Osteocyte (in vitro differentiated cells): Measurements from ENCODE around the gene CD63. TPM values are rescaled to one million over a fixed set of nuclear protein-coding genes. Genes with fewer than 3 reads are reported as not detected.

Experiments used
- DNase-seq: peaks from one replicate; pipeline ENCODE4 v3.0.0; 2021; ENCODE audit warnings: mixed read lengths; ENCODE audit not compliant: unreplicated experiment; ENCODE audit errors: extremely low spot score
- H3K27ac Mint-ChIP-seq: one replicate; pipeline ENCODE4 v1.8.0; 2021; ENCODE audit warnings: mild to moderate bottlenecking, mixed read lengths; ENCODE audit not compliant: unreplicated experiment
- H3K27me3 Mint-ChIP-seq: one replicate; pipeline ENCODE4 v1.8.0; 2021; ENCODE audit warnings: mixed read lengths; ENCODE audit not compliant: unreplicated experiment
- H3K36me3 Mint-ChIP-seq: one replicate; pipeline ENCODE4 v1.8.0; 2021; ENCODE audit warnings: mixed read lengths; ENCODE audit not compliant: unreplicated experiment
- H3K4me1 Mint-ChIP-seq: one replicate; pipeline ENCODE4 v1.8.0; 2021; ENCODE audit warnings: mixed read lengths; ENCODE audit not compliant: unreplicated experiment
- H3K4me3 Mint-ChIP-seq: one replicate; pipeline ENCODE4 v1.8.0; 2021; ENCODE audit warnings: mild to moderate bottlenecking, moderate library complexity, mixed read lengths; ENCODE audit not compliant: unreplicated experiment
- H3K9me3 Mint-ChIP-seq: one replicate; pipeline ENCODE4 v1.8.0; 2021; ENCODE audit warnings: mixed read lengths; ENCODE audit not compliant: unreplicated experiment
- total RNA-seq: library from RNA; stranded (reverse); gene quantifications from 2 replicates; pipeline ENCODE4 v1.2.1, GENCODE V29; 2021
- TF ChIP-seq, protein P1 (sequence below): fragments of 200-600 bp; sonication (generic); IDR thresholded peaks from 2 replicates; pipeline ENCODE4 v1.5.0; 2021; ENCODE audit warnings: antibody characterized with exemption, mild to moderate bottlenecking, moderate library complexity

The CD63 gene
- total RNA-seq, 1 donor from 2014 or later, result 1,511 TPM

DNA sequence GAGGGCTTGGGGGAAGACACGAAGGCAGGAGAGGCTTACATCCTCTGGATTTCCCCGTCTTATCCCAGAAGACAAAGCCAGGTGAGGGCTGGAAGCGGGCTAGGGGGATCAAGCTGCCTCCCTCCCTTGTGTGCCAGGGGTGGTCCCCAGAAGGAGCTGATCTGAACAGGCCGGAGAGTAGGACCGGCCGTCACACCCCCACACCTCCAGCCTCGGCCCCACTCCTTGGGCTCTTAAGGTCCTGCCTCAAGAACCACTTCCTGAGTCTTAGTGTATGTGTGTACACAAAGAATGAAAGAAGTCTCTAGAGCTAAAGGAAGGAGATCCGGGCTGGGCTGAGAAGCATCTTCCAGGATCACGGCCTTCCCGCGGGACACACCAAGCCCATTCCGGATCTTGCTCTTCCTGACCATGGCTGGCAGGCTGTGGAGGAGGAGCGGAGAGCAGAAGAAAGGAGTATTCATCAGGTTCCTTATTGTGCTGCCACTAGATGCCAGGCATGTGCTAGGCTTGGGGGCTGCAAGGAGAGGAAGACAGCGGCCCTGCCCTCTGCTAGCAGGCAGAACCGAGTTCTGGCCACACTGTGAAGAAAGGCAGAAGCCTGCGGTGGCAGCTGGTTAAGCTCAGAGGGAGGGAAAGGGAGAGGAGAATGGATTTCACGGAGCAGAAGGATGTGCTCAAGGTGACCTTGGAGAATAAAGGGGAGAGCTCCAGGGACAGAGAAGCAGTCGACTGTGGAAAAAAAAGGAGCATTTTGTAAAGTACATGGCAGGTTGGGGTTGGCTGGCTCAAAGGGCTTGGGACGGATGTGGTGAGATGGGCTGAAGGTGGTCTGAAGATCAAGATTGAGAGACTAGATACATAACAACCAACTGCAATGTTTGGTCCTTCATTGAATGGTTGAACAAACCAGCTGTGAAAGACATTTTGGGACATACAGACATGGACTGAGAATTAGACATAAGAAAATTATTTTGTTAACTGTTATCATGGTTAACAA is 1.3 kb upstream of the CD63 start:
- Mint-ChIP-seq H3K27ac (peak overlapping the region; percentile 98), H3K36me3 (peaks cover 15% of the 10 kb centered on the region), H3K9me3 (no peaks in the 10 kb centered on the region), H3K4me1 (peaks cover 40% of the 10 kb centered on the region), H3K27me3 (no peaks in the 10 kb centered on the region), H3K4me3 (peak overlapping the region; percentile 87)
- TF ChIP-seq, protein P1, sequence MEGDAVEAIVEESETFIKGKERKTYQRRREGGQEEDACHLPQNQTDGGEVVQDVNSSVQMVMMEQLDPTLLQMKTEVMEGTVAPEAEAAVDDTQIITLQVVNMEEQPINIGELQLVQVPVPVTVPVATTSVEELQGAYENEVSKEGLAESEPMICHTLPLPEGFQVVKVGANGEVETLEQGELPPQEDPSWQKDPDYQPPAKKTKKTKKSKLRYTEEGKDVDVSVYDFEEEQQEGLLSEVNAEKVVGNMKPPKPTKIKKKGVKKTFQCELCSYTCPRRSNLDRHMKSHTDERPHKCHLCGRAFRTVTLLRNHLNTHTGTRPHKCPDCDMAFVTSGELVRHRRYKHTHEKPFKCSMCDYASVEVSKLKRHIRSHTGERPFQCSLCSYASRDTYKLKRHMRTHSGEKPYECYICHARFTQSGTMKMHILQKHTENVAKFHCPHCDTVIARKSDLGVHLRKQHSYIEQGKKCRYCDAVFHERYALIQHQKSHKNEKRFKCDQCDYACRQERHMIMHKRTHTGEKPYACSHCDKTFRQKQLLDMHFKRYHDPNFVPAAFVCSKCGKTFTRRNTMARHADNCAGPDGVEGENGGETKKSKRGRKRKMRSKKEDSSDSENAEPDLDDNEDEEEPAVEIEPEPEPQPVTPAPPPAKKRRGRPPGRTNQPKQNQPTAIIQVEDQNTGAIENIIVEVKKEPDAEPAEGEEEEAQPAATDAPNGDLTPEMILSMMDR, result peak; percentile 30
- no peak for DNase-seq

DNA sequence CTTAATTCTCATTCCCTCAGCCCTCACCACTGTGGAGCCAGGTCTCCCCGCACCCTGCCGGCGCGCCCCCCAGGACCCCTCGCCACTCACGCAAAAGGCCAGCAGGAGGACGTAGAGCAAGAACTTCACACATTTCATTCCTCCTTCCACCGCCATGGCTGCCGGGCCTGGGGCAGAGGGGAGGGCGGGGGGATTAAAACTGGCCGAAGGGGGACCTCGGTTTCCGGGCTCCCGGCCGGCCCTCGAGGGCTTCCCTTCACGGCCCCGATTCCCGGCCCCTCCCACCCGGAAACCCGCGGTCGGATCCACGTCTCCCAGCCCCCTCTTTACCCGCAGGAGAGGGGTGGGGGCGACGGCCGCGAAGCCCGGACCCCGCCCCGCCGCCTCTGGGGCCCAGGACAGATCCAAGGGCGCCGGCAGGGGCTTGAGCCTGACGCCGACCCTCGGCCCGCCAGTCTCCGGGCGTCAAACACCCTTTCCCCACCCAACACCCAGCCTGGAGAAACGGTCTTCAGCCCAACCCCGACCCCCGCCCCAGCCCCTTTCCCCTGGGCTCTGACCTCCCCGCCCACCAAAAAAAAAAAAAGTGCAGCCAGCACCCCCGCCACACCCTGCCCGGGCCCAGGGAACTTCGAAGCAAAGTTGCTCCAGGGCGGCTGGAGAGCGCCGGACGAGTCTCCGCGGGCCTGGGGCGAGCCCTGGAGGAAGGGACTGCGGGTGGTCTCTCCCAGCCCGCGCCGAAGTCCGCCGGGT is 447 bp downstream of the CD63 start:
- Mint-ChIP-seq H3K36me3 (peaks cover 25% of the 10 kb centered on the region), H3K27me3 (no peaks in the 10 kb centered on the region), H3K27ac (peak overlapping the region; percentile 87), H3K4me1 (peaks cover 47% of the 10 kb centered on the region), H3K9me3 (no peaks in the 10 kb centered on the region), H3K4me3 (peak overlapping the region; percentile 87)
- no peak for DNase-seq
- TF ChIP-seq, protein P1, result no peak

DNA sequence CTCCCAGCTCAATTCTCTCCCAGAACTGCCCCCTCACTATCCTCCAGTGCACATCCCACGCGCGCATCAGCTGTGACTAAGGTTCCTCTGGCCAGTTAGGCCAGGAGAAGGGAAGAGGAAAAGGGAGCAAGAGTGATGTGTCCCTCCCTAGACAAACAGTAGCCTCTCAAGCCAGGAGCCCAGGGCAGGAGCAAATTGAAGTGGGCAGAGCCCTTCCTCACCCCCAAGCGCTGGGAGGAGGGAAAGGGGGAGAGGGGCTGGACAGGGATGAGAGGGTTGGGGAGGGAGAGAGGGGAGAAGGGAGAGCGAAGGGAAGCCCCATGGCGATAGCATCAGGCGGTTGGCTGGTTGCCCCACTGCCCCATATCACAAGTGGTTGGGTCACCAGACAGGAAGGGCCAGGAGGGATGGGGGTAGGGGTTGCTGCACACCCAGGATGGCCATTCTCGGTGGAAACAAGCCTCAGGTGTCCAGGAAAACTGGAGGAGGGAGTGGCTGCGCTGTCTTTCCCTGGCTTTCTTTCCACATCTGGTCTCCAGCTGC is 1.1 kb downstream of the CD63 start:
- peaks cover 47% of the 10 kb centered on the region for H3K4me1 Mint-ChIP-seq
- H3K27me3 Mint-ChIP-seq, result no peaks in the 10 kb centered on the region
- peaks cover 25% of the 10 kb centered on the region for H3K36me3 Mint-ChIP-seq
- TF ChIP-seq, protein P1, result no peak
- H3K9me3 Mint-ChIP-seq, result no peaks in the 10 kb centered on the region
- peak overlapping the region; percentile 87 for H3K4me3 Mint-ChIP-seq
- peak overlapping the region; percentile 87 for H3K27ac Mint-ChIP-seq
- DNase-seq, result no peak

DNA sequence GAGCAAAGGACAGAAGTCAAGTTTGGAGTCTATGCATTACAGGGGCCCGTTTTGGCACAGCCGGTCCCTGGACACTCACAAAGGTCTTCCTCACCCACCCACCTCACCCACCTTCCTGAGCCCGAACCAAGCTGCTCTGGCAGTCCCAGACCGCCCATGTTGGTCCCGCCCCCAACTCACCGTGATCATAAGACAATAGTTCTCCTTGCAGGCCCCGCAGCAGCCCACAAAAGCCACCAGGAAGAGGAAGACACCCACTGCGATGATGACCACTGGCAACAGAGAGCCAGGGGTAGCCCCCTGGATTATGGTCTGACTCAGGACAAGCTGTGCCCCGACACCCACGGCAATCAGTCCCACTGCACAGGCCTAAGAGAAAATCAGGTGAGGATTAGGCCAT is 1.8 kb downstream of the CD63 start:
- peaks cover 47% of the 10 kb centered on the region for H3K4me1 Mint-ChIP-seq
- no peaks in the 10 kb centered on the region for H3K9me3 Mint-ChIP-seq
- TF ChIP-seq, protein P1, result no peak
- DNase-seq, result no peak
- peaks cover 25% of the 10 kb centered on the region for H3K36me3 Mint-ChIP-seq
- peak overlapping the region; percentile 87 for H3K27ac Mint-ChIP-seq
- H3K4me3 Mint-ChIP-seq, result peak overlapping the region; percentile 87
- H3K27me3 Mint-ChIP-seq, result no peaks in the 10 kb centered on the region
